Fibroblast of lung (primary cell): ENCODE results near the gene IGFL4.

Source experiments
- CTCF ChIP-seq, 2 donors: IDR thresholded peaks in 1 of 2; conservative IDR thresholded peaks in 1 of 2; 1 replicate in 1 of 2; 2 replicates in 1 of 2; pipeline ENCODE4 v1.5.1; 2011 to 2012; ENCODE audit warnings: low read length in 2 of 2, control low read depth in 1 of 2, inconsistent platforms in 1 of 2, low read depth in 1 of 2, mild to moderate bottlenecking in 1 of 2
- EZH2 ChIP-seq: IDR thresholded peaks from 2 replicates; pipeline ENCODE4 v1.5.1; 2012; ENCODE audit warnings: low read length, control low read depth, mild to moderate bottlenecking; ENCODE audit errors: missing control alignments

DNA sequence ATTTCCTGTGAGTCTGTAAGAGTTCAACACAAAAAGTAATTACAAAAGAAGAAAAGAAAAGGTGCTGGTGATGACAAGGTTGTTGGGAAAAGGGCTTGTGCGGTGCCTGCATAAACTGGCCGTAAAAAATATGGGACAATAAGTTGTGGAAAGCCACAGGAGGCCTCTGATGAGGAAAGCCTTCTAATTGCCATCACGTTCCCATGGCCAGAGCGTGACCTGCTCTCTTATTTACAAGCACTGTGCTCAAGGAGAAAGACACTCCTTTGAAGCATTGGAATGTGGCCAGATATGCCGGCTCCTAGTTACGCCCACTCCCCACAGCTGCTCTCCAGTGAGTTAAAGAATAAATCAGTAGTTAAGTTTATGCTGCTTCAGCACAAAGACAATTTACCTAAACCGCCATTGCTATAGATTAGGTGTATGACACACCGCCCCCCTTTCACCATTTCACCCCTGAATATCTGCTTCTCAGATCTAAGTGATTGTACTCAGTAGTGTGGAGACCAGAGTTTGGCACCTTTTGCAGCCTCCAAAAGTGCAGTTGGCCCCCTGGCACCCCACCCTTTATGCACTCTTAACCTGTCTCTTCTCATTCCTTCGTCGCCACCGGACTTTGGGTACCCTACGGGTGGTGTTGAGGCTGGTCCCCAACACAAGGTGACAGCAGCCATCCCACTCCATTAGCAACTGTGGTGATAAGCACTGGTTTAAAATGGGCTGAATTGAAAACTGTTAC is 9.8 kb downstream of the IGFL4 start:
- TF ChIP-seq EZH2 (no peak), CTCF (conservative IDR thresholded peaks at IDR 0.05 in 1 of 2, IDR thresholded peaks at IDR 0.05 in 1 of 2; ENCODE audit: low read depth in 1 of 2, low read length in 2 of 2) (no peak)
